Chondrocyte (in vitro differentiated cells): Measurements from ENCODE around the gene EHMT1. TPM values are rescaled to one million over a fixed set of nuclear protein-coding genes. Genes with fewer than 3 reads are reported as not detected.

Experiments
- DNase-seq: peaks from one replicate; pipeline ENCODE4 v3.0.0; 2021; ENCODE audit warnings: mixed read lengths, low spot score
- H3K27ac Mint-ChIP-seq: one replicate; pipeline ENCODE4 v1.8.0; 2021; ENCODE audit warnings: mild to moderate bottlenecking, moderate library complexity, mixed read lengths; ENCODE audit not compliant: unreplicated experiment
- H3K27me3 Mint-ChIP-seq: 2 replicates; pipeline ENCODE4 v1.8.0; 2021; ENCODE audit warnings: low read depth, mixed read lengths
- H3K36me3 Mint-ChIP-seq: 2 replicates; pipeline ENCODE4 v1.8.0; 2021; ENCODE audit warnings: low read depth, mixed read lengths
- H3K4me1 Mint-ChIP-seq: 2 replicates; pipeline ENCODE4 v1.8.0; 2021; ENCODE audit warnings: low read depth, mild to moderate bottlenecking, mixed read lengths
- H3K4me3 Mint-ChIP-seq: one replicate; pipeline ENCODE4 v1.8.0; 2021; ENCODE audit warnings: mild to moderate bottlenecking, moderate library complexity, mixed read lengths; ENCODE audit not compliant: unreplicated experiment
- H3K9me3 Mint-ChIP-seq: 2 replicates; pipeline ENCODE4 v1.8.0; 2021; ENCODE audit warnings: low read depth, mixed read lengths
- total RNA-seq: library from RNA; stranded (reverse); gene quantifications from 3 replicates; pipeline ENCODE4 v1.2.1, GENCODE V29; 2021
- TF ChIP-seq, protein P1 (sequence below): fragments of 200-600 bp; sonication (generic); IDR thresholded peaks from 2 replicates; pipeline ENCODE4 v1.5.0; 2021; ENCODE audit warnings: antibody characterized with exemption, mild to moderate bottlenecking, moderate library complexity

EHMT1 gene
- total RNA-seq, 1 donor from 2014 or later, result 61.0 TPM

DNA sequence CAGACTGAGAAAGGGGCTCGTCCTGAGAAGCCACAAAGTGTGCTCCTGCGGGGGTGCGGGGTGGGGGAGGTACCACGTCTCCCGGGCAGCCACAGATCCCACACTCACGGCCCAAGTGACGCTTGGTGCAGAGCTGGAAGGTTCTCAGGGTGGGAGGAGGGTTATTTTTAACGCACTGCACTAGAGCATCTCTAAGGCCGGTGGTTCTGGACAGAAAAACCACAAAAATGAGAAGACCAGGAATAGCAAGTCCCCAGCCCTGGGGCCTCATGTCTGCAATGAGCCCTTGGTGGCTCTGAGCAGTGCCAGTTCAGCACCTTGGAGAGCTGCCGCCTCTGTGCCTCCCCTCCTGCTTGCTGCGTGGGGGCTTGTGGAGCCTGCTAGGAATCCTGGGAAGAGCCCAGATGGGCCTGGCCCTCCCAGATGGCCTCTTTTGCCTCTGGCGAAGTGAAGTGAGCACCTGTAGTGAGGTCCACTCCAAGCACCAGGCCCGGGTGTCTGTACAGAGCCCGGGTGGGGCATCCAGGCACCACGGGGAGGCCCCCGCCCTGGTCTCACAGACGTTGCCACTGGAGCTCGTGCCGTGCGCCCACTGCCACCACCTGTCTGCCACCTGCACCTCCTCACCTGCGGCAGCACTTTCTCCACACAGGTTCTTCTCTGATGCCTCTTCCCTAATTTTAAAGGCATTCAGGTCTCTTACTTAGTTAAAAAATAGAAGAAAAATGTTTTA is 209.9 kb downstream of the EHMT1 start:
- H3K9me3 Mint-ChIP-seq, result peaks cover 3% of the 10 kb centered on the region
- TF ChIP-seq, protein P1, sequence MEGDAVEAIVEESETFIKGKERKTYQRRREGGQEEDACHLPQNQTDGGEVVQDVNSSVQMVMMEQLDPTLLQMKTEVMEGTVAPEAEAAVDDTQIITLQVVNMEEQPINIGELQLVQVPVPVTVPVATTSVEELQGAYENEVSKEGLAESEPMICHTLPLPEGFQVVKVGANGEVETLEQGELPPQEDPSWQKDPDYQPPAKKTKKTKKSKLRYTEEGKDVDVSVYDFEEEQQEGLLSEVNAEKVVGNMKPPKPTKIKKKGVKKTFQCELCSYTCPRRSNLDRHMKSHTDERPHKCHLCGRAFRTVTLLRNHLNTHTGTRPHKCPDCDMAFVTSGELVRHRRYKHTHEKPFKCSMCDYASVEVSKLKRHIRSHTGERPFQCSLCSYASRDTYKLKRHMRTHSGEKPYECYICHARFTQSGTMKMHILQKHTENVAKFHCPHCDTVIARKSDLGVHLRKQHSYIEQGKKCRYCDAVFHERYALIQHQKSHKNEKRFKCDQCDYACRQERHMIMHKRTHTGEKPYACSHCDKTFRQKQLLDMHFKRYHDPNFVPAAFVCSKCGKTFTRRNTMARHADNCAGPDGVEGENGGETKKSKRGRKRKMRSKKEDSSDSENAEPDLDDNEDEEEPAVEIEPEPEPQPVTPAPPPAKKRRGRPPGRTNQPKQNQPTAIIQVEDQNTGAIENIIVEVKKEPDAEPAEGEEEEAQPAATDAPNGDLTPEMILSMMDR, result no peak
- peaks cover 22% of the 10 kb centered on the region for H3K36me3 Mint-ChIP-seq
- no peak overlapping the region for H3K4me3 Mint-ChIP-seq
- DNase-seq, result no peak
- no peaks in the 10 kb centered on the region for H3K4me1 Mint-ChIP-seq
- H3K27me3 Mint-ChIP-seq, result no peaks in the 10 kb centered on the region
- H3K27ac Mint-ChIP-seq, result no peak overlapping the region

DNA sequence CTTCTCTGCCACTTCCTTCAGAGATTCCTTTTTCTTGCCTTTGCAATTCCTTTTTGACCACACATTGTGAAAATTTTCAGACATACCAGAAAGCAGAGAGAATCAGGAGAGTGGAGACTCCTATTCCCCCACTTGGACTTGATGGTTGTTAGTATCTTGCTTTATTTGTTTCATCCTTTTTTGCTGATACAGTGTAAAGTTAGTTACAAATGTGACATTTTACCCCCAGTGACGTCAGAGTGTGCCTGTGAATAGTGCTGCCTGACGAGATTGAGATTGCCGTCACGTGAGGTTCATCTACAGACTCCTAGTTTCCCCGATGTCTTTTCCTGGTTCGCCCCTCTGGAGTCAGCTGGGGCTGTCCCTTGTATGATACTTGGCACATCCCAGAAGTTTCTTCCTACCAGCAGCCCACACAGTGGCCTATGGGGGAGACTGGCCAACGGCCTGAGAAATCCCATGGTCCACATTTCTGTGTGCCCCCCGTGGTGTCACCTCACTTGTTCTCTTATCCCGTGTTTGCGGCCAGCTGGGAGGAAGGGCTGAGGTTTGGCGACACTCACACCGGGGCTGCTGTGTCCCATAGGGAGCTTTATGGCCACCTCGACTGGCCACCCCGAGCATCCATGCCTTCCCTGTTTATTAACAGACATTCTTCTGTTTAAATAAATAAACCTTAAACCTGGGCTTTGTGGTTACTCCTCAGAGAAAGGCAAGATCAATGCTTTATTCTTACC is 210.6 kb downstream of the EHMT1 start:
- H3K9me3 Mint-ChIP-seq, result peaks cover 3% of the 10 kb centered on the region
- H3K36me3 Mint-ChIP-seq, result peaks cover 20% of the 10 kb centered on the region
- no peak for DNase-seq

GRCh38 chr9:137832191-137832700 is 213.4 kb downstream of the EHMT1 start:
- Mint-ChIP-seq H3K27me3 (no peaks in the 10 kb centered on the region), H3K4me3 (no peak overlapping the region), H3K9me3 (no peaks in the 10 kb centered on the region), H3K36me3 (peaks cover 9% of the 10 kb centered on the region), H3K4me1 (no peaks in the 10 kb centered on the region), H3K27ac (no peak overlapping the region)
- TF ChIP-seq, protein P1, result no peak
- no peak for DNase-seq

More for the DNA sequence above, 210.6 kb downstream of the EHMT1 start:
- TF ChIP-seq, protein P1, result no peak
- Mint-ChIP-seq H3K27ac (no peak overlapping the region), H3K4me3 (no peak overlapping the region), H3K27me3 (no peaks in the 10 kb centered on the region), H3K4me1 (no peaks in the 10 kb centered on the region)

DNA sequence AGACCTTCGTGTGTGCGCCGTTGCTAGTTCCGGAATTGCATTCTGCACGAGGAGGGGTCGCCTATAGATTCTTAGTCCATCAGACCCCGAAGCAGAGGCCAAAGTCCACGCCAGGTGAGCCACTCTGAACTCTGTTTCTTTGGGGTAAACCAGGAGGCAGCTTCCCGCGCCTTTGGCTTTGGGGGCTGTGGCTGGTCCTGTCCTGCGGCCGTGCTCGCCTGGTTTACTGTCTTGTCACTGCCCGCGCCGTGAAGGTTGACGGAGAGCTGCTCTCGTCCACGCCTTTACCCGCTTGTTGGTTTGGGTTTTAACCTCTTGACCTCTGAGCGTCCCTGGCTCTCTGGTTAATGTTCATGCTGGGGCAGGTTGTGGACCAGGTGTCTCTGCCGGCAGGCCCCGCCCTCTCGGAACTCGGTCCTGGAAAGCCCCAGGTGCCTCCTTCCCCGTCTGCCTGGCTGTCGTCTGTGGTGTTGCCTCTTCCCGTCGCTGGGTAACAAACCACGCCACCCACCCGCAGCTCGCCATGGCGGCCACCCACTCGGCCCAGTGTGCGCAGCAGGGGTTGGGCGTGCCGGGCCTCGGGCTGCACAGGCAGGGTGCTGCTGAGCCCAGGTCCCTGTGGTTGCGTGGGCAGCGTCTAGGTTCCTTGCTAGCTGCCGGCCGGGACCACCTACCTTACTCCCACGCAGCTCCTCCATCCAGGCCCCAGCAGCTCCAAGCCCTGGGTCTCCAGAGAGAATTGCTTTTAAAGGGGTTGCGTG is 214.2 kb downstream of the EHMT1 start:
- Mint-ChIP-seq H3K27me3 (no peaks in the 10 kb centered on the region), H3K4me3 (no peak overlapping the region), H3K4me1 (no peaks in the 10 kb centered on the region), H3K9me3 (no peaks in the 10 kb centered on the region), H3K36me3 (peaks cover 9% of the 10 kb centered on the region), H3K27ac (no peak overlapping the region)
- no peak for DNase-seq
- TF ChIP-seq, protein P1, result no peak
